DOHH2 (cell line): Measurements from ENCODE around the gene SUGCT.

Experiments
- EZH2phosphoT487 ChIP-seq: fragments of 200-600 bp; sonication (generic); IDR thresholded peaks from 2 replicates; pipeline ENCODE4 v1.6.1; 2017; ENCODE audit warnings: borderline replicate concordance, mild to moderate bottlenecking, antibody characterized with exemption, low read length, moderate library complexity, mixed read lengths
- TF ChIP-seq, protein P1 (sequence below): fragments of 200-600 bp; sonication (generic); IDR thresholded peaks from one replicate; pipeline ENCODE4 v1.5.1; 2014; ENCODE audit warnings: antibody characterized with exemption, mild to moderate bottlenecking, low read depth, low read length; ENCODE audit not compliant: poor library complexity, severe bottlenecking

DNA sequence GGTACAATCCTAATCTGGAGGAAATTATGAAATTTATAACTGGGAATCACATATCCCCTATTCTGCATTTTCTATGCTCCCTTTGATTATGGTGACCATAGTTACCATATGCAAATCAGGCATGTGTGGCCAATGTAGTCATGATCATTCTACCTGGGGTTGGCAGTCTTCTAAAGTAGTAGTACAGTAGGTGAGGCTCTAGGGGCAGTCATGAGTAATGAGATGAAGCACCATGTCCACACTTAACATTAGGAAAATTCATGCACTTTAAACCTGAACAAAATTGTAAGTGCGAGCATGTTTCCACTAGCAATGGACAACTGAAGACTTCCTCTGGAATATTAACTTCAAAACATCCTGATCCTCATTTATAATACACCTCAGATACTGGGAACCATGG lies 545.9 kb downstream of the SUGCT start:
- TF ChIP-seq, protein P1, sequence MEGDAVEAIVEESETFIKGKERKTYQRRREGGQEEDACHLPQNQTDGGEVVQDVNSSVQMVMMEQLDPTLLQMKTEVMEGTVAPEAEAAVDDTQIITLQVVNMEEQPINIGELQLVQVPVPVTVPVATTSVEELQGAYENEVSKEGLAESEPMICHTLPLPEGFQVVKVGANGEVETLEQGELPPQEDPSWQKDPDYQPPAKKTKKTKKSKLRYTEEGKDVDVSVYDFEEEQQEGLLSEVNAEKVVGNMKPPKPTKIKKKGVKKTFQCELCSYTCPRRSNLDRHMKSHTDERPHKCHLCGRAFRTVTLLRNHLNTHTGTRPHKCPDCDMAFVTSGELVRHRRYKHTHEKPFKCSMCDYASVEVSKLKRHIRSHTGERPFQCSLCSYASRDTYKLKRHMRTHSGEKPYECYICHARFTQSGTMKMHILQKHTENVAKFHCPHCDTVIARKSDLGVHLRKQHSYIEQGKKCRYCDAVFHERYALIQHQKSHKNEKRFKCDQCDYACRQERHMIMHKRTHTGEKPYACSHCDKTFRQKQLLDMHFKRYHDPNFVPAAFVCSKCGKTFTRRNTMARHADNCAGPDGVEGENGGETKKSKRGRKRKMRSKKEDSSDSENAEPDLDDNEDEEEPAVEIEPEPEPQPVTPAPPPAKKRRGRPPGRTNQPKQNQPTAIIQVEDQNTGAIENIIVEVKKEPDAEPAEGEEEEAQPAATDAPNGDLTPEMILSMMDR, result peak; percentile 57
- TF ChIP-seq EZH2phosphoT487, result no peak
